Measurements from ENCODE around the gene COL20A1. TPM values are rescaled to one million over a fixed set of nuclear protein-coding genes. Genes with fewer than 3 reads are reported as not detected.

The COL20A1 gene
- polyA plus RNA-seq, 4 donors = 0.09 to 1.7 TPM; not detected in 2

DNA sequence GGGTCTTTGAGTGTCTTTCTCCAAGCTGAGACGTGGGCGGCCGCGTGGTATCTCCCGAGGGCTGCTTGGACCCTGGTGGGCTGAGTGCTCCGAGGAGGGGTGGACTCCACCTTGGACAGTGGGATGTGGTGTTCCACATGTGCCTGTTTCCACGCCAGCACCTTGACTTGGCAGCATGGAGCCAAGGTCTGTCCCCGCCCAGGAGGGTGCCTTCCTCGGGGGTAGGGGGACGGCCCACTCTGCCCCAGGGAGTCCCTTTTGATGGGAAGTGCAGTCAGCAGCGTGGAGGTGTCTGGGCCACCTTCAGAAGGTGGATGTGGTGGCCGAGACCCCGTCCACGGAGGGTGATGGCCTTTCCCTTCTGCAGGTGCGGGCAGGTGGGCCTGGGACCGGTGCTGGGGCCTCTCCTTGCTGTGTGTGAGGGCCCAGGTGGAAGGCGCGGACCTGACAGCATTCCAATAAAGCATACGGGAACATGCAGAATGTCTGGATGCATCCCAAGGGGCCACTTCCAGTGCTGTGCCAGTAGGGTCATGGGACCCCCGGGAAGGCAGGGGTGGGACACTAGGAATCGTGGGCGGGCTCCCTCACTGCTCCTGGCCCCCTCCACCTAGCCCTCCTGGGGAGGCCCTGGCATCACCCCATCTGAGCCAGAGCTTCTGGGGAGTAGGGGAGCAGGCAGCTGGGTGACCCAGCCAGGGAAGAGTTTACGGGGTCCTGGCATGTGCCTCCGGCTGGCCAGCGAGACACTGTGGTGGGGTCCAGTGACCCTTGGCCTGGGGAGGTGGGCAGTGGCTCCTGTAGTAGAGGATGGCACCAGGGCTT lies 3.5 kb upstream of the COL20A1 start:
- DNase-seq (no peak), FAIRE-seq (no peak)
- Histone ChIP-seq H3K9me3 (ENCODE audit: control insufficient read depth in 2 of 2, insufficient read depth in 1 of 2, low read depth in 1 of 2, low read length in 1 of 2) (no peaks in the 10 kb centered on the region), H3K27me3 (ENCODE audit: control insufficient read depth in 3 of 3, insufficient read depth in 3 of 3, low read length in 3 of 3) (peaks cover 0 to 3% (median 2%) of the 10 kb centered on the region in 3 donors), H3K4me1 (ENCODE audit: control insufficient read depth in 3 of 3, insufficient read depth in 2 of 3, low read depth in 1 of 3, low read length in 2 of 3) (peaks cover 0 to 4% (median 0%) of the 10 kb centered on the region in 3 donors), H3K36me3 (ENCODE audit: control insufficient read depth in 3 of 3, insufficient read depth in 2 of 3, low read depth in 1 of 3, low read length in 3 of 3) (peaks cover 0 to 53% (median 0%) of the 10 kb centered on the region in 3 donors), H3K4me3 (ENCODE audit: low read depth in 1 of 3, low read length in 3 of 3) (no peak overlapping the region), H3K27ac (ENCODE audit: low read depth in 1 of 3, low read length in 2 of 3) (no peak overlapping the region)
- WGBS, 3 donors = 68 to 87% (median 79%) methylated on average over 23 to 25 of the region's 25 CpGs

GRCh38 chr20:63290136-63290676 lies 2.8 kb upstream of the COL20A1 start:
- no peak overlapping the region for H3K4me3 ChIP-seq (ENCODE audit: low read depth in 1 of 3, low read length in 3 of 3)
- no peak for DNase-seq
- no peak overlapping the region for H3K27ac ChIP-seq (ENCODE audit: low read depth in 1 of 3, low read length in 2 of 3)
- no peak for FAIRE-seq
- H3K27me3 ChIP-seq (ENCODE audit: control insufficient read depth in 3 of 3, insufficient read depth in 3 of 3, low read length in 3 of 3) = peaks cover 0 to 8% (median 3%) of the 10 kb centered on the region in 3 donors
- peaks cover 0 to 46% (median 0%) of the 10 kb centered on the region in 3 donors for H3K36me3 ChIP-seq (ENCODE audit: control insufficient read depth in 3 of 3, insufficient read depth in 2 of 3, low read depth in 1 of 3, low read length in 3 of 3)
- peaks cover 0 to 4% (median 0%) of the 10 kb centered on the region in 3 donors for H3K4me1 ChIP-seq (ENCODE audit: control insufficient read depth in 3 of 3, insufficient read depth in 2 of 3, low read depth in 1 of 3, low read length in 2 of 3)
- 83 to 85% (median 85%) methylated on average over 17 of the region's 17 CpGs for WGBS, 3 donors
- H3K9me3 ChIP-seq (ENCODE audit: control insufficient read depth in 2 of 2, insufficient read depth in 1 of 2, low read depth in 1 of 2, low read length in 1 of 2) = no peaks in the 10 kb centered on the region

GRCh38 chr20:63290677-63291472 lies 2.1 kb upstream of the COL20A1 start:
- Histone ChIP-seq H3K9me3 (ENCODE audit: control insufficient read depth in 2 of 2, insufficient read depth in 1 of 2, low read depth in 1 of 2, low read length in 1 of 2) (no peaks in the 10 kb centered on the region), H3K4me1 (ENCODE audit: control insufficient read depth in 3 of 3, insufficient read depth in 2 of 3, low read depth in 1 of 3, low read length in 2 of 3) (peaks cover 0 to 4% (median 0%) of the 10 kb centered on the region in 3 donors), H3K27me3 (ENCODE audit: control insufficient read depth in 3 of 3, insufficient read depth in 3 of 3, low read length in 3 of 3) (peaks cover 0 to 14% (median 4%) of the 10 kb centered on the region in 3 donors), H3K4me3 (ENCODE audit: low read depth in 1 of 3, low read length in 3 of 3) (no peak overlapping the region), H3K27ac (ENCODE audit: low read depth in 1 of 3, low read length in 2 of 3) (no peak overlapping the region), H3K36me3 (ENCODE audit: control insufficient read depth in 3 of 3, insufficient read depth in 2 of 3, low read depth in 1 of 3, low read length in 3 of 3) (peaks cover 0 to 39% (median 0%) of the 10 kb centered on the region in 3 donors)
- DNase-seq (peak; percentile 30 to 65), FAIRE-seq (no peak)
- 19 to 31% (median 31%) methylated on average over 26 of the region's 26 CpGs for WGBS, 3 donors

DNA sequence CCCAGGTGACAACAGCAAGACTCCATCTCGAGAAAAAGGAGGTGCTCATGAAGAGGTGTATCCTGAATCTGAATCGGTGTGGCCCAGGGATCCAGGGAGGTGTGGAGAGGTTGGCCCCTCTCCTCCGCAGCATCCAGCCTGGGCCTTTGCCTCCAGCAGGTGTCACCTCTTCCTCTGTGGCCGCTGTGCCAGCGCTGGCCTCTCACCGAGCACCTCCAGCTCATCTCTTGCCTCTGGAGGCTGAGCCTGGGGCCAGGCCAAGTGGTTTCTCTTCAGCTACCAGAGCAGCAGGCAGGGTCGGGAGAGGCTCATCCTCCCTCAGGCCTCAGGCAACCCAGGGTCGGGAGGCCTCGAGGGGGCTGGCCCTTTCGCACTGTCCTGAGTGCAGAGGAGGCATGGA lies 1.2 kb upstream of the COL20A1 start:
- Histone ChIP-seq H3K36me3 (ENCODE audit: control insufficient read depth in 3 of 3, insufficient read depth in 2 of 3, low read depth in 1 of 3, low read length in 3 of 3) (peaks cover 0 to 31% (median 0%) of the 10 kb centered on the region in 3 donors), H3K4me3 (ENCODE audit: low read depth in 1 of 3, low read length in 3 of 3) (no peak overlapping the region), H3K27ac (ENCODE audit: low read depth in 1 of 3, low read length in 2 of 3) (no peak overlapping the region), H3K27me3 (ENCODE audit: control insufficient read depth in 3 of 3, insufficient read depth in 3 of 3, low read length in 3 of 3) (peaks cover 0 to 21% (median 10%) of the 10 kb centered on the region in 3 donors), H3K9me3 (ENCODE audit: control insufficient read depth in 2 of 2, insufficient read depth in 1 of 2, low read depth in 1 of 2, low read length in 1 of 2) (no peaks in the 10 kb centered on the region), H3K4me1 (ENCODE audit: control insufficient read depth in 3 of 3, insufficient read depth in 2 of 3, low read depth in 1 of 3, low read length in 2 of 3) (peaks cover 0 to 4% (median 0%) of the 10 kb centered on the region in 3 donors)
- 50 to 78% (median 59%) methylated on average over 10 of the region's 10 CpGs for WGBS, 3 donors
- FAIRE-seq (no peak), DNase-seq (no peak)

GRCh38 chr20:63292292-63292701 lies 689 bp upstream of the COL20A1 start:
- H3K4me1 ChIP-seq (ENCODE audit: control insufficient read depth in 3 of 3, insufficient read depth in 2 of 3, low read depth in 1 of 3, low read length in 2 of 3) = peaks cover 0 to 4% (median 0%) of the 10 kb centered on the region in 3 donors
- peaks cover 0 to 21% (median 10%) of the 10 kb centered on the region in 3 donors for H3K27me3 ChIP-seq (ENCODE audit: control insufficient read depth in 3 of 3, insufficient read depth in 3 of 3, low read length in 3 of 3)
- peaks cover 0 to 29% (median 0%) of the 10 kb centered on the region in 3 donors for H3K36me3 ChIP-seq (ENCODE audit: control insufficient read depth in 3 of 3, insufficient read depth in 2 of 3, low read depth in 1 of 3, low read length in 3 of 3)
- no peaks in the 10 kb centered on the region for H3K9me3 ChIP-seq (ENCODE audit: control insufficient read depth in 2 of 2, insufficient read depth in 1 of 2, low read depth in 1 of 2, low read length in 1 of 2)
- H3K4me3 ChIP-seq (ENCODE audit: low read depth in 1 of 3, low read length in 3 of 3) = no peak overlapping the region
- FAIRE-seq (no peak), DNase-seq (peak in 1 of 2 donors; percentile 10)
- no peak overlapping the region for H3K27ac ChIP-seq (ENCODE audit: low read depth in 1 of 3, low read length in 2 of 3)
- WGBS, 3 donors = 27 to 62% (median 51%) methylated on average over 16 of the region's 16 CpGs

- WGBS, 3 donors = 58 to 64% (median 60%) methylated on average over 11 of the region's 11 CpGs
- no peak for DNase-seq
- no peak overlapping the region for H3K27ac ChIP-seq (ENCODE audit: low read depth in 1 of 3, low read length in 2 of 3)
- no peak overlapping the region for H3K4me3 ChIP-seq (ENCODE audit: low read depth in 1 of 3, low read length in 3 of 3)
- H3K36me3 ChIP-seq (ENCODE audit: control insufficient read depth in 3 of 3, insufficient read depth in 2 of 3, low read depth in 1 of 3, low read length in 3 of 3) = peaks cover 0 to 17% (median 0%) of the 10 kb centered on the region in 3 donors
- H3K9me3 ChIP-seq (ENCODE audit: control insufficient read depth in 2 of 2, insufficient read depth in 1 of 2, low read depth in 1 of 2, low read length in 1 of 2) = no peaks in the 10 kb centered on the region
- peaks cover 0 to 4% (median 0%) of the 10 kb centered on the region in 3 donors for H3K4me1 ChIP-seq (ENCODE audit: control insufficient read depth in 3 of 3, insufficient read depth in 2 of 3, low read depth in 1 of 3, low read length in 2 of 3)
- FAIRE-seq = no peak
- H3K27me3 ChIP-seq (ENCODE audit: control insufficient read depth in 3 of 3, insufficient read depth in 3 of 3, low read length in 3 of 3) = peaks cover 0 to 21% (median 10%) of the 10 kb centered on the region in 3 donors
Observed at GRCh38 chr20:63293456-63293855, 470 bp downstream of the COL20A1 start.

- WGBS, 3 donors = 36 to 59% (median 40%) methylated on average over 10 to 21 of the region's 22 CpGs
- no peak for FAIRE-seq
- no peak overlapping the region for H3K4me3 ChIP-seq (ENCODE audit: low read depth in 1 of 3, low read length in 3 of 3)
- DNase-seq = no peak
- H3K9me3 ChIP-seq (ENCODE audit: control insufficient read depth in 2 of 2, insufficient read depth in 1 of 2, low read depth in 1 of 2, low read length in 1 of 2) = peaks cover 0 to 4% of the 10 kb centered on the region in 2 donors
- peaks cover 0 to 12% (median 0%) of the 10 kb centered on the region in 3 donors for H3K36me3 ChIP-seq (ENCODE audit: control insufficient read depth in 3 of 3, insufficient read depth in 2 of 3, low read depth in 1 of 3, low read length in 3 of 3)
- peaks cover 0 to 21% (median 12%) of the 10 kb centered on the region in 3 donors for H3K27me3 ChIP-seq (ENCODE audit: control insufficient read depth in 3 of 3, insufficient read depth in 3 of 3, low read length in 3 of 3)
- no peak overlapping the region for H3K27ac ChIP-seq (ENCODE audit: low read depth in 1 of 3, low read length in 2 of 3)
- peaks cover 0 to 4% (median 0%) of the 10 kb centered on the region in 3 donors for H3K4me1 ChIP-seq (ENCODE audit: control insufficient read depth in 3 of 3, insufficient read depth in 2 of 3, low read depth in 1 of 3, low read length in 2 of 3)
Observed at GRCh38 chr20:63293871-63294535, 1.0 kb downstream of the COL20A1 start.
